GM10266 (cell line): Measurements from ENCODE around the gene SLC35A3.
"Not testable (repeated sequence)": the region's sequence is repeated elsewhere in the genome, so short reads cannot be mapped to it uniquely, and the experiment has no call there.

Experiments
- DNase-seq: peaks from one replicate; pipeline ENCODE4 v3.0.0; 2012; ENCODE audit errors: extremely low spot score
- CTCF ChIP-seq: IDR thresholded peaks from 2 replicates; pipeline ENCODE4 v1.5.1; 2012; ENCODE audit warnings: mild to moderate bottlenecking, low read depth; ENCODE audit not compliant: control insufficient read depth, insufficient read depth; ENCODE audit errors: missing control alignments

Gene SLC35A3

GRCh38 chr1:100045206-100045605, 75.4 kb downstream of the SLC35A3 start:
- no peak for TF ChIP-seq CTCF
- no peak for DNase-seq

- DNase-seq = not testable (repeated sequence)
These were observed 77.5 kb downstream of the SLC35A3 start for GRCh38 chr1:100047235-100047708.

GRCh38 chr1:100050139-100050538, 80.3 kb downstream of the SLC35A3 start:
- no peak for DNase-seq
- no peak for TF ChIP-seq CTCF

GRCh38 chr1:100051401-100051800, 81.6 kb downstream of the SLC35A3 start:
- TF ChIP-seq CTCF = no peak
- no peak for DNase-seq

- no peak for TF ChIP-seq CTCF
- DNase-seq = no peak
These were observed 82.1 kb downstream of the SLC35A3 start for GRCh38 chr1:100051893-100052292.

- no peak for DNase-seq
- TF ChIP-seq CTCF = no peak
These were observed 83.3 kb downstream of the SLC35A3 start for GRCh38 chr1:100053119-100053518.

- TF ChIP-seq CTCF = no peak
- DNase-seq = no peak
These were observed 83.9 kb downstream of the SLC35A3 start for GRCh38 chr1:100053727-100054126.

GRCh38 chr1:100061681-100062080, 91.9 kb downstream of the SLC35A3 start:
- no peak for TF ChIP-seq CTCF
- DNase-seq = no peak
